ENCODE measurements around the gene SMTNL2. TPM values are rescaled to one million over a fixed set of nuclear protein-coding genes. Genes with fewer than 3 reads are reported as not detected.
"Not testable (repeated sequence)": the region's sequence is repeated elsewhere in the genome, so short reads cannot be mapped to it uniquely, and the experiment has no call there.

Gene SMTNL2
- total and polyA plus RNA-seq, 2 donors: 0.57 to 1.6 TPM

DNA sequence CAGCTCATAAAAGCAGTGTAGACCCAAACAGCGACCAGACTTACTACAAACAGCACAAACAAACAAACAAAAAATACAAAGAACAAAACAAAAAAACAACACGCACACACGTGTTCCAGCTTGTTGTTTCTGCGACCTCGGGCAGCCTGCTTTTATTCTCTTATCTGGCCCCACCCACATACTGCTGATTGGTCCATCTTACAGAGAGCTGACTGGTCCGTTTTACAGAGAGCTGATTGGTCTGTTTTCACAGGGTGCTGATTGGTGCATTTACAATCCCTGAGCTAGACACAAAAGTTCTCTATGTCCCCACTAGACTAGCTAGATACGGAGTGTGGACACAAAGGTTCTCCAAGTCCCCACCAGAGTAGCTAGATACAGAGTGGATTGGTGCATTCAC is 71.6 kb downstream of the SMTNL2 start:
- WGBS: 96% methylated on average over 7 of the region's 7 CpGs
- H3K36me3 ChIP-seq (ENCODE audit: control insufficient read depth in 2 of 2, insufficient read depth in 2 of 2, low read length in 1 of 2): not testable (repeated sequence)

DNA sequence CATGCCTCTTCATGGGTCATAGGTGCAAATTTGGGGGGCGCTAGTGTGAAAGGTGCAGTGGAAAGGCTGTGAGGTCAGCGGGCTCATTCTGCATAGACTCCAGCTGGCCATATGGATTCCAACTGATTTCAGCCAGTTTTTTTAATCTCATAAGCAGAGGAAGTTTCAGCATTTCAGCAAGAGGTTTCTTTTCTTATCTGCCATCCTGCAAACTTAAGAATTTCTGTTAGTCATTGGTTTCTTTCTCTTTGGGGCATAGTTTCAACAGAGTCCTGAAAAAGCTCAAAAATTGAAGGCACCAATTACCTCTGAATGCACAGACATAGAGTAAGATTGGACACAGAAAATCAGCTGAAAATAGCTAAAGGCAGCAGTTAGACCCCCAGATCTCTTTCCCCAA is 73.3 kb downstream of the SMTNL2 start:
- Histone ChIP-seq H3K4me1 (ENCODE audit: control insufficient read depth in 2 of 2, insufficient read depth in 2 of 2, low read length in 2 of 2) (no peaks in the 10 kb centered on the region), H3K4me3 (ENCODE audit: low read length in 2 of 2) (no peak overlapping the region), H3K27me3 (ENCODE audit: control insufficient read depth in 2 of 2, insufficient read depth in 1 of 2, low read length in 1 of 2) (no peaks in the 10 kb centered on the region), H3K36me3 (ENCODE audit: control insufficient read depth in 2 of 2, insufficient read depth in 2 of 2, low read length in 1 of 2) (no peaks in the 10 kb centered on the region), H3K27ac (ENCODE audit: low read depth in 1 of 2, low read length in 1 of 2) (no peak overlapping the region), H3K9me3 (ENCODE audit: control insufficient read depth in 2 of 2, insufficient read depth in 1 of 2, low read length in 1 of 2) (no peaks in the 10 kb centered on the region)
- over 99% methylated on average over 2 of the region's 2 CpGs for WGBS
- no peak for DNase-seq (ENCODE audit: low read depth in 6 of 9, low spot score in 9 of 9)

More for the DNA sequence above, 71.6 kb downstream of the SMTNL2 start:
- not testable (repeated sequence) for H3K4me3 ChIP-seq (ENCODE audit: low read length in 2 of 2); H3K27me3 ChIP-seq (ENCODE audit: control insufficient read depth in 2 of 2, insufficient read depth in 1 of 2, low read length in 1 of 2); H3K9me3 ChIP-seq (ENCODE audit: control insufficient read depth in 2 of 2, insufficient read depth in 1 of 2, low read length in 1 of 2); DNase-seq (ENCODE audit: low read depth in 6 of 9, low spot score in 9 of 9); H3K27ac ChIP-seq (ENCODE audit: low read depth in 1 of 2, low read length in 1 of 2); H3K4me1 ChIP-seq (ENCODE audit: control insufficient read depth in 2 of 2, insufficient read depth in 2 of 2, low read length in 2 of 2)

Other genes with a start within 250 kb of the SMTNL2 start
- 31.8 TPM for gene UBE2G1, start 217.9 kb upstream of the SMTNL2 start, total RNA-seq
- 19.5 TPM for gene UBE2G1, start 217.9 kb upstream of the SMTNL2 start, polyA plus RNA-seq
- 9.1 TPM for gene SPNS3, start 150.6 kb upstream of the SMTNL2 start, total RNA-seq
- gene SPNS3, start 150.6 kb upstream of the SMTNL2 start, polyA plus RNA-seq: 11.5 TPM
- 3.4 TPM for gene SPNS2, start 85.6 kb upstream of the SMTNL2 start, total RNA-seq
- gene SPNS2, start 85.6 kb upstream of the SMTNL2 start, polyA plus RNA-seq: 16.1 TPM
- 21.5 TPM for gene MYBBP1A, start 29.1 kb upstream of the SMTNL2 start, total RNA-seq
- gene MYBBP1A, start 29.1 kb upstream of the SMTNL2 start, polyA plus RNA-seq: 36.9 TPM
- 0.90 TPM for gene GGT6, start 24.0 kb upstream of the SMTNL2 start, total RNA-seq
- gene GGT6, start 24.0 kb upstream of the SMTNL2 start, polyA plus RNA-seq: 3.7 TPM
- 1.6 TPM for gene ALOX15, start 57.1 kb downstream of the SMTNL2 start, total RNA-seq
- 0.48 TPM for gene ALOX15, start 57.1 kb downstream of the SMTNL2 start, polyA plus RNA-seq
- gene PELP1, start 119.6 kb downstream of the SMTNL2 start, total RNA-seq: 7.7 TPM
- gene PELP1, start 119.6 kb downstream of the SMTNL2 start, polyA plus RNA-seq: 26.9 TPM
- gene ARRB2, start 126.1 kb downstream of the SMTNL2 start, total RNA-seq: 60.2 TPM
- gene ARRB2, start 126.1 kb downstream of the SMTNL2 start, polyA plus RNA-seq: 91.2 TPM
- gene MED11, start 146.9 kb downstream of the SMTNL2 start, total RNA-seq: 28.1 TPM
- gene MED11, start 146.9 kb downstream of the SMTNL2 start, polyA plus RNA-seq: 40.3 TPM
- 0.52 TPM for gene ZMYND15, start 155.3 kb downstream of the SMTNL2 start, total RNA-seq
- gene ZMYND15, start 155.3 kb downstream of the SMTNL2 start, polyA plus RNA-seq: 3.8 TPM
- gene CXCL16, start 155.4 kb downstream of the SMTNL2 start, total RNA-seq: 3.3 TPM
- gene CXCL16, start 155.4 kb downstream of the SMTNL2 start, polyA plus RNA-seq: 32.9 TPM
- gene TM4SF5, start 187.4 kb downstream of the SMTNL2 start, total RNA-seq: not detected
- 0.14 TPM for gene TM4SF5, start 187.4 kb downstream of the SMTNL2 start, polyA plus RNA-seq
- gene VMO1, start 201.8 kb downstream of the SMTNL2 start, total RNA-seq: 2.7 TPM
- gene VMO1, start 201.8 kb downstream of the SMTNL2 start, polyA plus RNA-seq: 30.6 TPM
- 0.14 TPM for gene GLTPD2, start 204.4 kb downstream of the SMTNL2 start, total RNA-seq
- gene GLTPD2, start 204.4 kb downstream of the SMTNL2 start, polyA plus RNA-seq: 0.16 TPM
- 183 TPM for gene PSMB6, start 211.6 kb downstream of the SMTNL2 start, total RNA-seq
- gene PSMB6, start 211.6 kb downstream of the SMTNL2 start, polyA plus RNA-seq: 122 TPM
- 14.5 TPM for gene PLD2, start 222.6 kb downstream of the SMTNL2 start, total RNA-seq
- 30.7 TPM for gene PLD2, start 222.6 kb downstream of the SMTNL2 start, polyA plus RNA-seq
- gene MINK1, start 248.8 kb downstream of the SMTNL2 start, total RNA-seq: 10.2 TPM
- gene MINK1, start 248.8 kb downstream of the SMTNL2 start, polyA plus RNA-seq: 83.8 TPM

All from thymus (tissue), 11 donors.